HL-60 (cell line): ENCODE measurements around the gene MFN2.
A peak's percentile ranks its signal among the peaks of the same experiment; 100 is the strongest.

ENCODE experiments used
- CTCF ChIP-seq: IDR thresholded peaks from one replicate; pipeline ENCODE4 v1.5.1; 2011; ENCODE audit warnings: low read length, control low read depth, inconsistent platforms; ENCODE audit not compliant: insufficient read depth
- GABPA ChIP-seq: IDR thresholded peaks from 2 replicates; pipeline ENCODE4 v1.6.1; 2012; ENCODE audit warnings: low read depth
- POLR2AphosphoS5 ChIP-seq: IDR thresholded peaks from 2 replicates; pipeline ENCODE4 v1.6.1; 2012; ENCODE audit warnings: low read depth
- REST ChIP-seq: IDR thresholded peaks from 2 replicates; pipeline ENCODE4 v1.6.1; 2012; ENCODE audit warnings: low read depth; ENCODE audit not compliant: insufficient replicate concordance
- SPI1 ChIP-seq: IDR thresholded peaks from 2 replicates; pipeline ENCODE4 v1.6.1; 2012; ENCODE audit warnings: low read depth, mild to moderate bottlenecking, borderline replicate concordance

GRCh38 chr1:11955221-11955620 is 25.0 kb upstream of the MFN2 start:
- TF ChIP-seq POLR2AphosphoS5 (peak; percentile 19; the same call in 1 of the 2 replicates), CTCF (no peak), REST (no peak), GABPA (no peak), SPI1 (peak; percentile 72; the same call in 1 of the 2 replicates)
